ENCODE measurements around the gene TEDC2.
A peak's percentile ranks its signal among the peaks of the same experiment; 100 is the strongest.

TEDC2 gene

GRCh38 chr16:2470603-2471015 is 10.7 kb downstream of the TEDC2 start:
- no peak for TF ChIP-seq CTCF (IDR thresholded peaks at IDR 0.05; ENCODE audit: low read depth, low read length)
- no peak overlapping the region for H3K4me3 ChIP-seq (ENCODE audit: low read depth, low read length)

GRCh38 chr16:2471016-2471652 is 11.2 kb downstream of the TEDC2 start, which contains the start of gene NTN3:
Gene NTN3, plus strand, starts transcription at chr16:2471297. Its CDS starts 405 bp downstream, at chr16:2471702.
- H3K4me3 ChIP-seq (ENCODE audit: low read depth, low read length), result 0 out of 2 replicates have a peak within 1 kb of the TSS, but pooled peaks have one; percentile 17
- TF ChIP-seq CTCF (IDR thresholded peaks at IDR 0.05; ENCODE audit: low read depth, low read length), result no peak

- H3K4me3 ChIP-seq (ENCODE audit: low read depth, low read length), result 0 out of 2 replicates have a peak overlapping the region, but pooled peaks have one; percentile 17
- no peak for TF ChIP-seq CTCF (IDR thresholded peaks at IDR 0.05; ENCODE audit: low read depth, low read length)
These were observed 12.0 kb downstream of the TEDC2 start for GRCh38 chr16:2471653-2472487.

GRCh38 chr16:2472488-2472864 is 12.6 kb downstream of the TEDC2 start:
- no peak overlapping the region for H3K4me3 ChIP-seq (ENCODE audit: low read depth, low read length)
- no peak for TF ChIP-seq CTCF (IDR thresholded peaks at IDR 0.05; ENCODE audit: low read depth, low read length)

- TF ChIP-seq CTCF (IDR thresholded peaks at IDR 0.05; ENCODE audit: low read depth, low read length), result no peak
- no peak overlapping the region; the same call in 1 of the 2 replicates for H3K4me3 ChIP-seq (ENCODE audit: low read depth, low read length)
These were observed 13.1 kb downstream of the TEDC2 start for GRCh38 chr16:2472885-2473445.

DNA sequence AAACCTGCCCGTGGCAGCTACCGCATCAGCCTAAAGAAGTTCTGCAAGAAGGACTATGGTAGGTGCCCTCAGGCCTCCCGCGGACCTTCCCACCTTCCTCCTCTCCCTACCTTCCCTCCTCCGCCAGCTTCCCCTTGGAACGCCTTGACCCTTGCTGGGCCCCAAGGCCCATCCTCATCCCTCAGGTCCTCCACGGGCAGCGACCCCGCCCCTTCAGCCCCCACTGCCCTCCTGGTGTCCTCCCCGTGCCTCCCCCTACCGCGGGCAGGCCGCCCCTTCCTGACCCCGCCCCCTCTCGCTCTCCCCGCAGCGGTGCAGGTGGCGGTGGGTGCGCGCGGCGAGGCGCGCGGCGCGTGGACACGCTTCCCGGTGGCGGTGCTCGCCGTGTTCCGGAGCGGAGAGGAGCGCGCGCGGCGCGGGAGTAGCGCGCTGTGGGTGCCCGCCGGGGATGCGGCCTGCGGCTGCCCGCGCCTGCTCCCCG is 13.6 kb downstream of the TEDC2 start:
- no peak for TF ChIP-seq CTCF (IDR thresholded peaks at IDR 0.05; ENCODE audit: low read depth, low read length)
- H3K4me3 ChIP-seq (ENCODE audit: low read depth, low read length), result peak overlapping the region; percentile 20; the same call in 1 of the 2 replicates

Measured in WI38 (cell line).